CD4-positive, alpha-beta T cell treated with Interleukin-10 for 1 hour (primary cell): ENCODE results near the gene CDK6.

ENCODE experiments used
- DNase-seq: peaks from one replicate; pipeline ENCODE4 v3.0.0-alpha.2; 2020

The CDK6 gene

GRCh38 chr7:92705831-92706230 is 130.5 kb downstream of the CDK6 start:
- no peak for DNase-seq

- DNase-seq = no peak
These were observed 131.5 kb downstream of the CDK6 start for GRCh38 chr7:92704858-92705257.

- no peak for DNase-seq
These were observed 133.8 kb downstream of the CDK6 start for GRCh38 chr7:92702535-92702934.

GRCh38 chr7:92699966-92700514 is 136.3 kb downstream of the CDK6 start:
- DNase-seq = no peak

DNA sequence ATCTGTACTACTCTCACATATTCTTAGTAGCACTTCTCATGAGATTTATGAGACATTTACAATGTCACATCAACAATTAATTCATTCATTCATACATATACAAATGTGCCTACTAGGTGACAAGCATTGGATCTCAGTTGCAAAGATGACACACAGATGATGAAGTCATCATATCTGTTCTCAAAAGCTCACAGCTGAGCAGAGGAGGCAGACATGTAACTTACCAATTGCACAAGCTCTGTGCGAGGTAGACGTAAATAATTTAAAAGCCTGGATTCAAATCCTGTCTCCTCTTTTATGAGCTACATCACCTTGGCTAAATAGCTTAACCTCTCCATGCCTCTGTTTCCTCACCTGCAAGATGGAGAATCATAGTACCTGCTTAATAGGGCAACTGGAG is 136.8 kb downstream of the CDK6 start:
- no peak for DNase-seq

- DNase-seq = no peak
These were observed 138.0 kb downstream of the CDK6 start for GRCh38 chr7:92698237-92698841.

- no peak for DNase-seq
These were observed 139.0 kb downstream of the CDK6 start for GRCh38 chr7:92697414-92697813.

- DNase-seq = no peak
These were observed 139.4 kb downstream of the CDK6 start for GRCh38 chr7:92697012-92697411.

DNA sequence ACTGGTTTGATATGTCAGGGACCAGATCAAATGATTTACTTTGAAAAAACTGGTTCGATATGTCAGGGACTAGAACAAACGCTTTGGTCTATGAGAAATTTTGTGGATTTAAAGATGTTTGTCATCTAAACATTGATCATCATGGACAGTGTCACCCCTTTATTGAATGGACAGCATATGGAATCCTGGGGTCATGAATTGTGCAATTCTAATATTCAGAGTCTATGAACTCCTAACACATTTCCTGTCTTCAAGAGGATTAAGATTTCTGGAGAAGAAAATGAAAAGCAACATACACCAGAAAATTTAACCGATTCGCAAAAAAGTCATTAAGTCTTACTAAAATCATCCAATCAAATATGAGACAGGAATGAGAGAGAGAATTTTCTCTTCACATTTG is 139.8 kb downstream of the CDK6 start:
- no peak for DNase-seq

- no peak for DNase-seq
These were observed 140.8 kb downstream of the CDK6 start for GRCh38 chr7:92695308-92696261.

DNA sequence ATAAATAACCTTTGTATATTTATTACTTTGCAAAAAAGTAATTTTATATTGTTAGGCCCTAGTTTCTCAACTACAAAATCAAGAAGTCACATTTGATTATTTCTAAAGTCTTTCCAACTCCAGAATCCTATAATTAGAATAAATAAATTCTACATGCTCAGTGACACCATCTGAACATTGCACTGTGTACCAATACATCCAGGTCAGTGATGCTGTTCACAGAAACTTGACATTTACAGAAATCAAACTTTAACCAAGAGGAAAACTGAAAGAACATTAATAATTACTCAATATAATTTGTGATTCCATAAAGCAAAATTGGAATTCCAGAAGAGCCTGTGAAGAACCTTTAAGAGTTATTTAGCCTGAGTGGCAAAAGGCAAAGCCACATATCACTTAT is 142.2 kb downstream of the CDK6 start:
- no peak for DNase-seq

- DNase-seq = no peak
These were observed 142.9 kb downstream of the CDK6 start for GRCh38 chr7:92693519-92693918.

DNA sequence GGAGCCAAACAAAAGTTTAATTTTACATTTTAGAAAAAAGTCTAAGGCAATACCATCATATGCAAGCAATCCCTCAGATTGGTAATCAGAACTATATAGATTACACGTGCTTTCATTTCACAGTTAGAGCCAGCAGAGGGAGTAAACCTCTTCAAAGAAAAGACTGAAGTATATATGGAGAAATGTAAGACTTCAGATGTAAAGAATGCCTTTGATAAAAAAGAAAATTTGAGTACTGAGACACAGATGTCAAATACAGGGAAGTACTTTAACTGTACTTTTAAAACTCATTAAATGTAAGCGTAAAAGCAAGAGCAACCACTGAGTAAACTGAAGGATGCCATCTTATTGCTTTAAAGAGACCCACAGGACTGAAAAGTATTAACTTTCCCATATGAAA is 144.8 kb downstream of the CDK6 start:
- peak; percentile 67 for DNase-seq

DNA sequence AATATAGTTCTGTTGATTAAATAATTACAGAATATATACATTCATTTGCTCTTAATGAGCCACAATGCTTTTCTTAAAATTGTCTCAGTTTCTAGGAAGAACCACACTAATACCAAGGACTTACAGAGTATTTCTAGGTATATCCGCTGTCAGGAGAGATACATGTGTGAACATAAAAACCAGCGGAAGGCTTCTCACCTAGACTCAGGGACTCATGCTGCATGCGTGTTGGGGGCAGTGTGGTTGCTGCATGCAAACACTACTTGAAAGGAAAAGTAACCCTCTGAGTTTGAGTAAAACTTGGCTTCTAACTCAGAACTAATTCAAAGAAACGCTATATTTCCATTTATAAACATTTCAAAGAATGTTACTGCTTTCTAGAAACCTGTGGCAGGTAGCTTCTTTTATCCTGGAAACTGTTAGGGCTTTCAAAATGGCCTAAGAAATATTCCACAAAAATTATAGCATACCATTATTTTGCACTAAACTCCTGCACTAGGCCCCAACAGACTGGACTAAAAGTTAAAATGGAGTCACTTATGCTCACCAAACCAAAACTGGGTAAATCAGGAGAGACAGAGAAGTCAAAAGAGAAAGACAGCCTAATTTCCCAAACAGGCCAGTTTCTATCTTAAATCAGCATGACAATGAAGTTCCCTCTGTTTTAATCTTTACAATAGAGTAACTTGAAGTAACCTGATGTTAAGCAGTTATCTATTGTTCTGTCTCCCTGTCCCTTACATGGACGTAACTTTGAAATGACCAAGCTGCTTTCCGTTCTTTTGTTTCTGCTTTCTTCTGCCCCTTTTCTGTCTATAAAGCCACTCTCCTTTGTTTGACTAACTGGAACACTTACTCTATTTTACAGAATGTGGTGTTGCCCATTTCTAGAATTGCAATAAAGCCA is 151.0 kb downstream of the CDK6 start:
- DNase-seq = peak; percentile 66

DNA sequence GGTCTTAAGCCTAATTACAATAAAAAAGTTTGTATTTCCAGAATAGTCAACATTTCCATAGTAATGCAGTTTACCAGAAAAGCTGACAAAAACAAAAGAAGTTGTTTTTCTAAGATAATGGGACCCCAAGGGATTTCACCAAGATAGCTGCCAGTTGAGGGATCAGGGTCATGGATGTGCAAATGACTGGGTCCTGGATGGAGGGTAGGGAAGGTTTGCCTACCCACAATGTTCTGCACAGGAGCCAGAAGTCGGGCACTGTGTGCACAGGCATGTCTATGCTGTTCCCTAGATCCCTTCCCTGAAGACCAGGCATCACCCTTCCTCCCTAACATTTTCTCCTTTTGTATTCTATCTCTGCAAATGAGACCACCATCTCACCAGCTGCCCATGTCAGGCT is 152.1 kb downstream of the CDK6 start:
- DNase-seq = no peak

DNA sequence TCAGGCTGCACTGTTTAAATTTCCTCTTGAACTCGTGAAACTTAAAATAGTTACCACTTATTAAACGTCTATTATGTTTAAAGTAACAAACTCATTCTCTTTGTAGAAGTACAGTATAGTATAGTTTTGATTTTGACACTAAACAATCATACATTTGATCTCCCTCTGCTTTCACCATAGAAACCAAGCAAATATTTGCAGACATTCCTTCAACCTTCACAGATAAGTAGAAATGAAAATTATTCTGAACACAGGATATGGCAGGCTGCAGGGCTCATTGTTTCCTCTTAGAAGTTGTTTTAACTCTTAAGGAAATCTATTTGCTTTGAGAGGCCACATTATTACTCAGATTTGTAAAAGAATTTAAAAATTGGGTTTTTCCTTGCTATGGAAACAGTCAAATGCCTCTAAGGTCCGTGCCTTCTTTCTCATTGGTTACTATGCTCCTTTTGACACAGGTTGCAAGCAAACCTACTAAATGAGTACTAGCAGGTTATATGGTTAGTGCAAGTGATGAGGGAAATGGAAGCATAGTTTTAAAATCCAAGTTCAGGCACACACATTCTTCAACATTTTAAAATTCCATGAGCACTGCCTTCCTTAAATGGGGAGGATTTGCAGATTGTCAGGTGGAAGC is 153.4 kb downstream of the CDK6 start:
- DNase-seq = peak; percentile 34

DNA sequence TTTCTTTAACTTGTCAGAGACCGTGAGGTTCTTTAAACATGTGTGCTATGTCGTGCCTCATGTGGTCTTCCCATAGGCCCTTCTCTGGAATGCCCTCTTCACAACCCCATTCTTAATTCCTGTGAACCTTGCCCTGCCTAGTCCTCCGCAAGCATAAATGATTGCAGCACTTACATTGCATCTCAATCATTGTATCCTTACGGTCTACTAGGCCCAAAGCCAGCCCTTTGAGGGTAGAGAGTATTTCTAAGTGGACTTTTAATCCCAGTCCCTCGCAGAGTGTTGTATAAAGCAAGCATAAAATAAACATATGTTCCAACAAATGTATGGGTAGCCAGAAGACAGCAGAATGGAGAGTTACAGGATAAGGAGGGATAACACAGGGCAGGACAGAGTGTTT is 154.0 kb downstream of the CDK6 start:
- no peak for DNase-seq

- no peak for DNase-seq
These were observed 154.7 kb downstream of the CDK6 start for GRCh38 chr7:92681633-92682032.

DNA sequence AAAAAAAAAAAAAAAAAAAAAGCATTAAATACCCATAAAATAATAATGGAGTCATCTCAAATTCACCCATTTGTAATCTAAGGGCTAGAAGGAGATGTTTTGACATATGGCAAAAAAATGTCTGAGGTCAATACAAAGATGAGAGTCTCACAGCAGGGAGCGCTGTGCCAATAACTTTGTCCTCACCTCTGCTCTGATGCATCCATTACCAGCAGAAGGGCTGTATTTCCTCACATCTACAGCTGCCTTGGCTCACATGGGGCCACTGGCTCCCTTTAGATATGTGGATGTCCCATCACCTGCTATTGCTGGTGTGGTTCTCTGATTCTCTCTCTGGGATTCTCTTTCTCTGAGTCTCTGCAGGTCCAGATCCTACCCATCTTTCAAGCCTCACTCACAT is 155.9 kb downstream of the CDK6 start:
- DNase-seq = no peak

DNA sequence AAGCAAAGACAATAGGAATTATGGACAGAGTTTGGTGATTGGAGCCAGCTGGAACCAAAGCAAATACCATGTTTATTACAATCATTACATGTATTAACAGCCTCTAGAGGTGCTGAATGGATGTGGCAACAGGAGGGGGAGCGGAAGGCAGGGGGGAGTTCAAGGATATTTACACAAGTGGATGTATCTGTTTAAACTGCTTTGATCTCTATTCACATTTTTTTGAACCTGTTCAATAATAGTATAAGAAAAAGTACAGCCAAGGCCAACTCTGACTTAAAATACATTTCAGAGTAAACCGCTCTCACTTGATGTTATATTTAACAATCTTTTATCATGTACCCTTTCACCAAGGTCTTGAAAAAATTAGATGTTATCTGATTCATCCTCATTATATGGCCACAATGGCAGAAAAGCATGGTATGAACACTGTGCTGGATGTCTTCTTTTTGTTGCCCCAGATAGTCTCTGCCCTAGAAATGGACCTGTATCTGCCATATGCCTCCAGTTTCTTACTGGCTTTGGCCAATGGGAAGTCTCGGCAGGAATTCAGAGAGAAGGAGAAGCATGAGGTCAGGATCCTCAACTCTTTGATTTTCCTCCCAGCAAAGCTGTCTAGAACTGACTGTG is 158.0 kb downstream of the CDK6 start:
- DNase-seq = no peak

DNA sequence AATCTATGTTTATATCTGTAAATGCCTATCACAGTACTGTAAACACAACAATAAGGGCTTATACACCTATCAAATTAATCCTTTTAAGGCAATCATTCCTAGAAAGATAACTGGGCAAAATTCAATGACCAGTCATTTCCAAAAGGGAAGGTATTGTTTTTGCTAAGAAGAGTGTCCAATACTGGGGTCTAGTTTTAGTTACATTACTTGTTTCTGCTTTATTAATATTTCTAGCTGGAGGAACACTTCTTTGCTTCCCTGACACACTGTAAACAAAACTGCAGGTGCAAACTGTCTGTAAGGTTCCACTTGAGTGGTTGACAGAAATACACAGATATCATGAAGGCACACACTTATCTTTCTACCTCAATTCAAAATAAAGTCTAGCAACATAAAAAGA is 162.0 kb downstream of the CDK6 start:
- no peak for DNase-seq
